Gastroesophageal sphincter (tissue), 4 donors: Measurements from ENCODE around the gene CCDC167. TPM values are rescaled to one million over a fixed set of nuclear protein-coding genes. Genes with fewer than 3 reads are reported as not detected.

Source experiments
- ATAC-seq: fragments of 150-250 bp; one replicate; pipeline ENCODE4 v1.9.1; 2016; ENCODE audit warnings: mild to moderate bottlenecking, moderate library complexity
- H3K27ac ChIP-seq, 4 donors: fragments of 200-600 bp; sonication (generic) in 3 of 4; 1 replicate in 3 of 4; 2 replicates in 1 of 4; pipeline ENCODE4 v1.5.1; 2016 to 2019
- H3K27me3 ChIP-seq: fragments of 200-600 bp; sonication (generic); one replicate; pipeline ENCODE4 v1.5.1; 2019
- H3K36me3 ChIP-seq, 2 donors: fragments of 200-600 bp; sonication (generic); one replicate each; pipeline ENCODE4 v1.5.1; 2019; ENCODE audit warnings: control low read depth in 1 of 2
- H3K4me1 ChIP-seq, 3 donors: fragments of 200-600 bp; sonication (generic); 1 replicate in 2 of 3; 2 replicates in 1 of 3; pipeline ENCODE4 v1.5.1; 2016 to 2019; ENCODE audit warnings: control low read depth in 2 of 3
- H3K4me3 ChIP-seq, 2 donors: fragments of 200-600 bp; sonication (generic); one replicate each; pipeline ENCODE4 v1.5.1; 2019; ENCODE audit warnings: mild to moderate bottlenecking in 1 of 2, moderate library complexity in 1 of 2
- H3K9me3 ChIP-seq, 3 donors: fragments of 200-600 bp; sonication (generic); one replicate each; pipeline ENCODE4 v1.5.1; 2017 to 2019; ENCODE audit warnings: control low read depth in 2 of 3
- EP300 ChIP-seq: sonication (generic); formaldehyde crosslinking; IDR thresholded peaks from one replicate; pipeline ENCODE4 v1.6.1; 2017; ENCODE audit warnings: antibody characterized with exemption, mild to moderate bottlenecking
- POLR2A ChIP-seq, 2 donors: fragments of 450-650 bp; IDR thresholded peaks; one replicate each; pipeline ENCODE4 v1.6.1; 2017; ENCODE audit warnings: antibody characterized with exemption in 2 of 2, mild to moderate bottlenecking in 2 of 2, moderate library complexity in 1 of 2
- POLR2AphosphoS5 ChIP-seq: sonication (generic); formaldehyde crosslinking; IDR thresholded peaks from one replicate; pipeline ENCODE4 v1.6.1; 2017; ENCODE audit warnings: antibody characterized with exemption
- WGBS, 2 donors: methylation state at CpG; one replicate each; pipeline ENCODE4 v1.1.5; 2018; ENCODE audit warnings: low coverage in 1 of 2; 5-methylcytosine and 5-hydroxymethylcytosine counted together
- total RNA-seq, 4 donors: library from RNA; depleted of rRNA; stranded (reverse); fragments of >200 nt; gene quantifications; one replicate each; pipeline ENCODE4 v1.1.0, GENCODE V29; 2016
- TF ChIP-seq, protein P1 (sequence below), 4 experiments: fragments of 200-600 bp in 2 of 4; fragments of 450-650 bp in 2 of 4; sonication (generic) in 1 of 4; IDR thresholded peaks; one replicate each; pipeline ENCODE4 v1.5.1; 2017 to 2019; ENCODE audit warnings: antibody characterized with exemption in 4 of 4, mild to moderate bottlenecking in 2 of 4, moderate library complexity in 2 of 4

CCDC167 gene
- total RNA-seq, 4 donors from 2014 or later, result 10.6 to 16.2 (median 14.3) TPM

DNA sequence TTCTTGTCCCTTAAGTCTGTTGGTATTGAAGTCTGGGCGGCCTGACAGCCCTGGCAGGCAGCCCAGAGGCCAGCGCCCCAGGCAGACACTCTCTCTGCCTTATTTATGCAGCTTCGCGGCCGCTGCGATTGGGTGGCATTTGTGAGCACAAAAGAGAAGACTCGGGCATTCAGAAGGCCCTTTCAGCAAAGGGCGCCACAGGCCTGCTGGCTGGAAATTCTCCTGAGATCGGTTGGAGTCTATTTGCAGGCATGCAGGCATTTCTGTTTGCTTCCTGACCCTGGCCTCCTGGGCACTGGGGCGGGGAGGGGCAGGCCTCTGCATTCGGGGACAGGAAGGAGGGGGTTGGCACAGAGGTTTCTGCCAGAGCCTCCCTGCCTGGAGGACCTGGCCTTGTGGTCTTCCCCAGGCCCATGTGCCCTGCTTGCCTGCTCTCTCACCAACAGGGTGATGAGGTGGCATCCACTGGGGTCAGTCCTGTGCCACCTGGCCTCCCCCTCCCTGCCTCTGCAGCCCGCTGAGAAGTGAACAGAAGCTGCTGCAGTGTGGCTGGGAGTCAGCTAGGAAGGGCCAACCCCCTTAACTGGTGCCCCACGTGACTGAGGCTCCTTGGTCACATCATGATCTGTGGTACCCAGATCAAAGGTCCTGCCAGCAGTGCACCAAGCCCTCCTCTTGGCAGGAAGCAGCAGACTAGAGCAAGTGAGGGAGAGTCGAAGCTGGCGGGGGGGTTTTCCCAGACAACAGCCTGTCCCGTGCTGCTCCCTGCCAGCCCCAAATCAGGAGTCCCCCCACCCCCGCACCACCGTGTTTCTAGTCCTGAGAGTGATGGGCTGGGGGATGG lies 16.6 kb upstream of the CCDC167 start:
- WGBS, 2 donors, result 40% methylated on average over 1 of the region's 18 CpGs; no CpG with 5 or more reads in 1 of the 2 donors
- H3K4me3 ChIP-seq, result peak overlapping the region in 1 of 2 donors; percentile 4
- ATAC-seq, result peak; percentile 44
- TF ChIP-seq, protein P1, sequence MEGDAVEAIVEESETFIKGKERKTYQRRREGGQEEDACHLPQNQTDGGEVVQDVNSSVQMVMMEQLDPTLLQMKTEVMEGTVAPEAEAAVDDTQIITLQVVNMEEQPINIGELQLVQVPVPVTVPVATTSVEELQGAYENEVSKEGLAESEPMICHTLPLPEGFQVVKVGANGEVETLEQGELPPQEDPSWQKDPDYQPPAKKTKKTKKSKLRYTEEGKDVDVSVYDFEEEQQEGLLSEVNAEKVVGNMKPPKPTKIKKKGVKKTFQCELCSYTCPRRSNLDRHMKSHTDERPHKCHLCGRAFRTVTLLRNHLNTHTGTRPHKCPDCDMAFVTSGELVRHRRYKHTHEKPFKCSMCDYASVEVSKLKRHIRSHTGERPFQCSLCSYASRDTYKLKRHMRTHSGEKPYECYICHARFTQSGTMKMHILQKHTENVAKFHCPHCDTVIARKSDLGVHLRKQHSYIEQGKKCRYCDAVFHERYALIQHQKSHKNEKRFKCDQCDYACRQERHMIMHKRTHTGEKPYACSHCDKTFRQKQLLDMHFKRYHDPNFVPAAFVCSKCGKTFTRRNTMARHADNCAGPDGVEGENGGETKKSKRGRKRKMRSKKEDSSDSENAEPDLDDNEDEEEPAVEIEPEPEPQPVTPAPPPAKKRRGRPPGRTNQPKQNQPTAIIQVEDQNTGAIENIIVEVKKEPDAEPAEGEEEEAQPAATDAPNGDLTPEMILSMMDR (IDR thresholded peaks at IDR 0.05), result no peak
- TF ChIP-seq POLR2A (IDR thresholded peaks at IDR 0.05) (no peak), EP300 (no peak), POLR2AphosphoS5 (no peak)
- peak overlapping the region in 3 of 4 donors; percentile 13 to 63 (median 43) for H3K27ac ChIP-seq
- peaks cover 0 to 16% (median 5%) of the 10 kb centered on the region in 3 donors for H3K4me1 ChIP-seq
- H3K36me3 ChIP-seq, result no peaks in the 10 kb centered on the region
- no peaks in the 10 kb centered on the region for H3K9me3 ChIP-seq
- peaks cover 37% of the 10 kb centered on the region for H3K27me3 ChIP-seq

DNA sequence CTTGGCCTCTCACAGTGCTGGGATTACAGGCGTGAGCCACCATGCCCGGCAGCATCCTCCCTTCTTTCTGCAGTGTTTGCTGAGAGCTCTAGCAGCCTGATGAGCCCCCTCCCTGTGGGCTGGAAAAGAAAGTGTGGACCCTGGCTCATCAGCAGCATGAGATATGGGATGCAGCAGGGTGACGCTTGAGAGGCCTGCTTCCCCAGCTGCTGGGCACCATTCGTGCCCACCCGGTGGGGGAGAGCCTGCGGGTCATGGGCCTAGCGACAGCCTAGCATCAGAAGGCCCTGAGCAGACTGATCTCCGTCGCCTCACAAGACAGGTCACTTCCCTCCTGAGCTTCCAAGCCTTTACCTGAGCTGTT lies 16.0 kb upstream of the CCDC167 start:
- Histone ChIP-seq H3K27me3 (peaks cover 37% of the 10 kb centered on the region), H3K27ac (peak overlapping the region in 3 of 4 donors; percentile 13 to 63 (median 43)), H3K4me1 (peaks cover 0 to 16% (median 5%) of the 10 kb centered on the region in 3 donors), H3K9me3 (no peaks in the 10 kb centered on the region), H3K36me3 (no peaks in the 10 kb centered on the region), H3K4me3 (no peak overlapping the region)
- no peak for TF ChIP-seq EP300
- TF ChIP-seq POLR2A (IDR thresholded peaks at IDR 0.05), result no peak
- TF ChIP-seq, protein P1 (IDR thresholded peaks at IDR 0.05), result no peak
- no peak for TF ChIP-seq POLR2AphosphoS5
- WGBS, 2 donors, result 62% methylated on average over 7 of the region's 9 CpGs; no CpG with 5 or more reads in 1 of the 2 donors
- no peak for ATAC-seq

GRCh38 chr6:37514837-37515236 lies 15.1 kb upstream of the CCDC167 start:
- WGBS, 2 donors, result 87% methylated on average over 3 of the region's 7 CpGs; no CpG with 5 or more reads in 1 of the 2 donors

GRCh38 chr6:37514321-37514771 lies 14.7 kb upstream of the CCDC167 start:
- no peak overlapping the region for H3K4me3 ChIP-seq
- no peak for ATAC-seq
- H3K27me3 ChIP-seq, result peaks cover 35% of the 10 kb centered on the region
- H3K4me1 ChIP-seq, result peaks cover 0 to 16% (median 5%) of the 10 kb centered on the region in 3 donors
- H3K9me3 ChIP-seq, result no peaks in the 10 kb centered on the region
- H3K27ac ChIP-seq, result no peak overlapping the region
- no peaks in the 10 kb centered on the region for H3K36me3 ChIP-seq
- WGBS, 2 donors, result 36% methylated on average over 2 of the region's 5 CpGs; no CpG with 5 or more reads in 1 of the 2 donors
- TF ChIP-seq POLR2AphosphoS5 (no peak), EP300 (no peak), POLR2A (IDR thresholded peaks at IDR 0.05) (no peak)
- TF ChIP-seq, protein P1 (IDR thresholded peaks at IDR 0.05), result no peak

More at GRCh38 chr6:37514837-37515236, 15.1 kb upstream of the CCDC167 start:
- H3K36me3 ChIP-seq, result no peaks in the 10 kb centered on the region
- H3K27ac ChIP-seq, result no peak overlapping the region
- H3K9me3 ChIP-seq, result no peaks in the 10 kb centered on the region
- ATAC-seq, result no peak
- H3K4me1 ChIP-seq, result peaks cover 0 to 16% (median 5%) of the 10 kb centered on the region in 3 donors
- no peak for TF ChIP-seq EP300
- no peak overlapping the region for H3K4me3 ChIP-seq
- peaks cover 35% of the 10 kb centered on the region for H3K27me3 ChIP-seq

- Histone ChIP-seq H3K4me1 (peaks cover 0 to 16% (median 5%) of the 10 kb centered on the region in 3 donors), H3K4me3 (no peak overlapping the region), H3K27ac (no peak overlapping the region), H3K36me3 (no peaks in the 10 kb centered on the region), H3K9me3 (no peaks in the 10 kb centered on the region), H3K27me3 (peaks cover 35% of the 10 kb centered on the region)
- TF ChIP-seq EP300 (no peak), POLR2A (IDR thresholded peaks at IDR 0.05) (no peak), POLR2AphosphoS5 (no peak)
- TF ChIP-seq, protein P1 (IDR thresholded peaks at IDR 0.05), result no peak
- WGBS, 2 donors, result 45 to 46% methylated on average over 6 to 7 of the region's 10 CpGs
- no peak for ATAC-seq
Measured at GRCh38 chr6:37513576-37513975, 13.9 kb upstream of the CCDC167 start.
